ENCODE measurements around the gene GID8. TPM values are rescaled to one million over a fixed set of nuclear protein-coding genes. Genes with fewer than 3 reads are reported as not detected.

Gene GID8
- polyA plus RNA-seq (54.8 and 56.4 TPM in 2 replicates), polyA minus RNA-seq (75.0 and 76.5 TPM in 2 replicates)

- Histone ChIP-seq H3K9ac (ENCODE audit: low read length) (peak within 1 kb of the TSS; percentile 97), H3F3A (ENCODE audit: insufficient read depth, low read length, poor library complexity, severe bottlenecking) (no peaks in the 10 kb centered on the region), H3K4me2 (ENCODE audit: low read length) (peak within 1 kb of the TSS; percentile 62), H3K36me3 (ENCODE audit: insufficient read depth, low read length) (no peaks in the 10 kb centered on the region), H3K27ac (ENCODE audit: low read length) (peak within 1 kb of the TSS; percentile 92), H2AFZ (ENCODE audit: low read depth, low read length) (peak within 1 kb of the TSS; percentile 24), H3K9me3 (ENCODE audit: low read length) (no peaks in the 10 kb centered on the region), H3K27me3 (ENCODE audit: insufficient read depth, low read depth, low read length) (no peaks in the 10 kb centered on the region), H3K4me3 (ENCODE audit: low read length) (peak within 1 kb of the TSS; percentile 85), H3K9me2 (ENCODE audit: insufficient read depth, low read length) (no peaks in the 10 kb centered on the region), H4K20me1 (ENCODE audit: insufficient read depth) (no peaks in the 10 kb centered on the region), H3K79me2 (replicated peaks; ENCODE audit: insufficient read depth, low read length) (peaks cover 79% of the 10 kb centered on the region)
- TF ChIP-seq MXI1 (conservative IDR thresholded peaks at IDR 0.05; ENCODE audit: poor library complexity, severe bottlenecking) (peak; percentile 19), TAF1 (IDR thresholded peaks at IDR 0.05; ENCODE audit: low read depth) (no peak), RAD21 (conservative IDR thresholded peaks at IDR 0.05) (peak; percentile 10)
Observed at GRCh38 chr20:62938105-62938888, at the start of gene GID8. TSS of gene GID8 (plus strand) at chr20:62938147. CDS start at chr20:62941503, 3,356 bp downstream.

GRCh38 chr20:62888406-62888805 lies 49.5 kb upstream of the GID8 start:
- no peaks in the 10 kb centered on the region for H3K79me2 ChIP-seq (replicated peaks; ENCODE audit: insufficient read depth, low read length)
- H2AFZ ChIP-seq (ENCODE audit: low read depth, low read length): no peak overlapping the region
- no peaks in the 10 kb centered on the region for H3K9me2 ChIP-seq (ENCODE audit: insufficient read depth, low read length)
- no peak overlapping the region for H3K4me3 ChIP-seq (ENCODE audit: low read length)
- H3K27me3 ChIP-seq (ENCODE audit: insufficient read depth, low read depth, low read length): no peaks in the 10 kb centered on the region
- H3K36me3 ChIP-seq (ENCODE audit: insufficient read depth, low read length): peaks cover under 1% of the 10 kb centered on the region
- H3K4me2 ChIP-seq (ENCODE audit: low read length): no peak overlapping the region
- TF ChIP-seq SMC3 (conservative IDR thresholded peaks at IDR 0.05; ENCODE audit: poor library complexity) (no peak), RAD21 (conservative IDR thresholded peaks at IDR 0.05) (no peak), REST (IDR thresholded peaks at IDR 0.05; ENCODE audit: borderline replicate concordance) (no peak), CTCF (IDR thresholded peaks at IDR 0.05; ENCODE audit: poor library complexity, severe bottlenecking) (no peak), MXI1 (conservative IDR thresholded peaks at IDR 0.05; ENCODE audit: poor library complexity, severe bottlenecking) (no peak), EP300 (conservative IDR thresholded peaks at IDR 0.05; ENCODE audit: poor library complexity, severe bottlenecking) (no peak), TAF1 (IDR thresholded peaks at IDR 0.05; ENCODE audit: low read depth) (no peak), EZH2 (IDR thresholded peaks at IDR 0.05; ENCODE audit: borderline replicate concordance, insufficient read depth, low read length, poor library complexity, severe bottlenecking) (no peak), POLR2AphosphoS5 (IDR thresholded peaks at IDR 0.05) (no peak)
- H3K9me3 ChIP-seq (ENCODE audit: low read length): no peaks in the 10 kb centered on the region
- no peak overlapping the region for H3K9ac ChIP-seq (ENCODE audit: low read length)
- no peaks in the 10 kb centered on the region for H3F3A ChIP-seq (ENCODE audit: insufficient read depth, low read length, poor library complexity, severe bottlenecking)
- no peaks in the 10 kb centered on the region for H4K20me1 ChIP-seq (ENCODE audit: insufficient read depth)
- H3K27ac ChIP-seq (ENCODE audit: low read length): no peak overlapping the region
